Measurements from ENCODE around the gene AFTPH. TPM values are rescaled to one million over a fixed set of nuclear protein-coding genes. Genes with fewer than 3 reads are reported as not detected.
A peak's percentile ranks its signal among the peaks of the same experiment; 100 is the strongest.

AFTPH gene
- total RNA-seq, 4 donors from 2014 or later = 49.1 to 64.3 (median 57.1) TPM

GRCh38 chr2:64582774-64583340 lies 58.7 kb downstream of the AFTPH start:
- TF ChIP-seq POLR2A (IDR thresholded peaks at IDR 0.05) = no peak
- no peak for TF ChIP-seq EP300 (IDR thresholded peaks at IDR 0.05)
- TF ChIP-seq POLR2AphosphoS5 (IDR thresholded peaks at IDR 0.05) = no peak
- no peak for TF ChIP-seq CTCF (IDR thresholded peaks at IDR 0.05)
- H3K36me3 ChIP-seq = peaks cover 39% of the 10 kb centered on the region
- no peak overlapping the region for H3K4me3 ChIP-seq
- no peaks in the 10 kb centered on the region for H3K27me3 ChIP-seq
- H3K4me1 ChIP-seq = peaks cover 7% of the 10 kb centered on the region
- H3K27ac ChIP-seq = no peak overlapping the region
- 56% methylated on average over 5 of the region's 5 CpGs for WGBS
- H3K9me3 ChIP-seq = no peaks in the 10 kb centered on the region
- no peak for DNase-seq (ENCODE audit: low spot score in 2 of 2)

GRCh38 chr2:64586054-64586453 lies 61.9 kb downstream of the AFTPH start:
- WGBS = 82% methylated on average over 4 of the region's 4 CpGs
- peaks cover 24% of the 10 kb centered on the region for H3K36me3 ChIP-seq
- no peak overlapping the region for H3K27ac ChIP-seq
- H3K4me3 ChIP-seq = no peak overlapping the region
- TF ChIP-seq CTCF (IDR thresholded peaks at IDR 0.05) (no peak), POLR2A (IDR thresholded peaks at IDR 0.05) (no peak), EP300 (IDR thresholded peaks at IDR 0.05) (no peak), POLR2AphosphoS5 (IDR thresholded peaks at IDR 0.05) (no peak)
- peaks cover 7% of the 10 kb centered on the region for H3K4me1 ChIP-seq
- no peaks in the 10 kb centered on the region for H3K9me3 ChIP-seq
- H3K27me3 ChIP-seq = no peaks in the 10 kb centered on the region
- DNase-seq (ENCODE audit: low spot score in 2 of 2) = no peak

- 37% methylated on average over 6 of the region's 6 CpGs for WGBS
- H3K36me3 ChIP-seq = peaks cover 31% of the 10 kb centered on the region
- no peak for TF ChIP-seq POLR2A (IDR thresholded peaks at IDR 0.05)
- peak; percentile 43 to 59 for TF ChIP-seq CTCF (IDR thresholded peaks at IDR 0.05)
- H3K4me1 ChIP-seq = peaks cover 7% of the 10 kb centered on the region
- no peaks in the 10 kb centered on the region for H3K27me3 ChIP-seq
- no peak overlapping the region for H3K4me3 ChIP-seq
- DNase-seq (ENCODE audit: low spot score in 2 of 2) = no peak
- no peak overlapping the region for H3K27ac ChIP-seq
- H3K9me3 ChIP-seq = no peaks in the 10 kb centered on the region
Observed at GRCh38 chr2:64586883-64587481, 62.9 kb downstream of the AFTPH start.

- Histone ChIP-seq H3K27ac (no peak overlapping the region), H3K27me3 (no peaks in the 10 kb centered on the region), H3K4me3 (no peak overlapping the region), H3K36me3 (peaks cover 36% of the 10 kb centered on the region), H3K9me3 (no peaks in the 10 kb centered on the region), H3K4me1 (peaks cover 7% of the 10 kb centered on the region)
- TF ChIP-seq POLR2AphosphoS5 (IDR thresholded peaks at IDR 0.05) (no peak), POLR2A (IDR thresholded peaks at IDR 0.05) (no peak), CTCF (IDR thresholded peaks at IDR 0.05) (no peak), EP300 (IDR thresholded peaks at IDR 0.05) (no peak)
- no peak for DNase-seq (ENCODE audit: low spot score in 2 of 2)
Observed at GRCh38 chr2:64587561-64587960, 63.4 kb downstream of the AFTPH start.

GRCh38 chr2:64591188-64591587 lies 67.1 kb downstream of the AFTPH start:
- 74% methylated on average over 4 of the region's 4 CpGs for WGBS
- TF ChIP-seq CTCF (IDR thresholded peaks at IDR 0.05) = no peak
- TF ChIP-seq POLR2AphosphoS5 (IDR thresholded peaks at IDR 0.05) = no peak
- TF ChIP-seq POLR2A (IDR thresholded peaks at IDR 0.05) = no peak
- no peak for TF ChIP-seq EP300 (IDR thresholded peaks at IDR 0.05)
- DNase-seq (ENCODE audit: low spot score in 2 of 2) = no peak
- Histone ChIP-seq H3K27me3 (no peaks in the 10 kb centered on the region), H3K36me3 (peaks cover 30% of the 10 kb centered on the region), H3K9me3 (no peaks in the 10 kb centered on the region), H3K4me1 (peaks cover 25% of the 10 kb centered on the region), H3K4me3 (no peak overlapping the region), H3K27ac (peak overlapping the region; percentile 6)
